OCI-LY3 (cell line): Measurements from ENCODE around the gene DPP6.
"Not testable (repeated sequence)": the region's sequence is repeated elsewhere in the genome, so short reads cannot be mapped to it uniquely, and the experiment has no call there.

Source experiments
- H2AFZ ChIP-seq: fragments of 200-600, 300-600 bp; shearing (Covaris generic); 2 replicates; pipeline ENCODE4 v1.6.0; 2014; ENCODE audit warnings: antibody characterized with exemption, low read depth, low read length
- H3K27ac ChIP-seq: fragments of 200-600, 300-600 bp; sonication (generic); 2 replicates; pipeline ENCODE4 v1.5.1; 2014; ENCODE audit warnings: mild to moderate bottlenecking, low read length, moderate library complexity, mixed read lengths
- H3K27me3 ChIP-seq: fragments of 200-600, 300-600 bp; sonication (generic); 2 replicates; pipeline ENCODE4 v1.6.1; 2014; ENCODE audit warnings: low read depth, low read length, mixed read lengths
- H3K36me3 ChIP-seq: fragments of 200-600, 300-600 bp; sonication (generic); replicated peaks from 2 replicates; pipeline ENCODE3; 2014; ENCODE audit warnings: low read depth, low read length, mixed read lengths
- H3K4me1 ChIP-seq: fragments of 300-600, 200-600 bp; sonication (generic); 2 replicates; pipeline ENCODE4 v1.6.1; 2014; ENCODE audit warnings: low read length, mixed read lengths
- H3K4me2 ChIP-seq: fragments of 200-600, 300-600 bp; sonication (generic); 2 replicates; pipeline ENCODE4 v1.6.1; 2014; ENCODE audit warnings: low read length, mixed read lengths
- H3K4me3 ChIP-seq: fragments of 300-600, 200-600 bp; sonication (generic); 2 replicates; pipeline ENCODE4 v1.5.1; 2014; ENCODE audit warnings: antibody characterized with exemption, mild to moderate bottlenecking, low read length, moderate library complexity
- H3K79me2 ChIP-seq: fragments of 300-600, 200-600 bp; shearing (Covaris generic); 2 replicates; pipeline ENCODE4 v1.6.1; 2014; ENCODE audit warnings: mild to moderate bottlenecking, low read length, mixed read lengths
- H3K9ac ChIP-seq: fragments of 300-600, 200-600 bp; shearing (Covaris generic); 2 replicates; pipeline ENCODE4 v1.6.0; 2014; ENCODE audit warnings: mild to moderate bottlenecking, low read length, moderate library complexity
- H3K9me3 ChIP-seq: fragments of 200-600, 300-600 bp; shearing (Covaris generic); 2 replicates; pipeline ENCODE4 v1.6.1; 2014; ENCODE audit warnings: low read length, mixed read lengths; ENCODE audit not compliant: insufficient read depth
- H4K20me1 ChIP-seq: fragments of 200-600, 300-600 bp; sonication (generic); 2 replicates; pipeline ENCODE4 v1.6.1; 2016; ENCODE audit warnings: low read length, mixed read lengths; ENCODE audit not compliant: insufficient read depth
- EZH2phosphoT487 ChIP-seq: fragments of 200-600 bp; shearing (Covaris generic); IDR thresholded peaks from 2 replicates; pipeline ENCODE4 v1.6.1; 2018; ENCODE audit warnings: antibody characterized with exemption, mixed run types, low read depth
- TF ChIP-seq, protein P1 (sequence below): fragments of 200-600, 300-600 bp; sonication (generic); IDR thresholded peaks from 2 replicates; pipeline ENCODE4 v1.5.1; 2014; ENCODE audit warnings: antibody characterized with exemption, low read length, low read depth

The DPP6 gene

DNA sequence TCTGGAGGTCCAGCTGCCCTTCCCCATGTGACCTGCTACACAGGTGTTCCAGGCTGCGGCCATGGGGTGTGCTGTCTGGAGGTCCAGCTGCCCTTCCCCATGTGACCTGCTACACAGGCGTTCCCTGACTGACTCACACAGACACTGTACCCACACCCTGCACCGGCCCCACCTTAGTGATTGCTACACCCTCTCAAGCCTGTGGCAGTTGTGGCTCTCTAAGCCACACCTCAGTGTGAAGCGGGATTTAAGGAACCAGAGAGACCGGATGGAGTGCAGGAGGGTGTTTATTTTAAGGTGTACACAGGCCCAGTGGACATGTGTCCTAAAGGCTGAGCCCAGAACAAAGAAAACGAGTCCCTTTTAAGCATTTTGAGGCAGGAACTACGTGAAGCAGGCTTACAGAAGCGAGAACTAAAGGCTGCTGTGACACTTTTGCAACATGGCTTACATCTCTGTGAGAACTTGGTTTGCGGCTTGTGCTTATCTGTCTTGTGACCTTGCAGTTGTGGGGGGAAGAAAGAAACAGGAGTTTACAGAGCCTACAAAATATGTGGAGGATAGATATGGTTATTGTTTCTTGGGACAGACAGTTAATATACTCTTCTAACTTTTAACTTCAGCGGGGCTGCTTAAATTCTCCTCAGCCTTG is 624.4 kb downstream of the DPP6 start:
- H3K4me1 ChIP-seq = no peaks in the 10 kb centered on the region
- no peak overlapping the region for H3K27ac ChIP-seq
- no peak overlapping the region for H2AFZ ChIP-seq
- H3K79me2 ChIP-seq = no peaks in the 10 kb centered on the region
- no peak overlapping the region for H3K9ac ChIP-seq
- H3K4me2 ChIP-seq = no peak overlapping the region
- no peaks in the 10 kb centered on the region for H3K9me3 ChIP-seq
- TF ChIP-seq, protein P1, sequence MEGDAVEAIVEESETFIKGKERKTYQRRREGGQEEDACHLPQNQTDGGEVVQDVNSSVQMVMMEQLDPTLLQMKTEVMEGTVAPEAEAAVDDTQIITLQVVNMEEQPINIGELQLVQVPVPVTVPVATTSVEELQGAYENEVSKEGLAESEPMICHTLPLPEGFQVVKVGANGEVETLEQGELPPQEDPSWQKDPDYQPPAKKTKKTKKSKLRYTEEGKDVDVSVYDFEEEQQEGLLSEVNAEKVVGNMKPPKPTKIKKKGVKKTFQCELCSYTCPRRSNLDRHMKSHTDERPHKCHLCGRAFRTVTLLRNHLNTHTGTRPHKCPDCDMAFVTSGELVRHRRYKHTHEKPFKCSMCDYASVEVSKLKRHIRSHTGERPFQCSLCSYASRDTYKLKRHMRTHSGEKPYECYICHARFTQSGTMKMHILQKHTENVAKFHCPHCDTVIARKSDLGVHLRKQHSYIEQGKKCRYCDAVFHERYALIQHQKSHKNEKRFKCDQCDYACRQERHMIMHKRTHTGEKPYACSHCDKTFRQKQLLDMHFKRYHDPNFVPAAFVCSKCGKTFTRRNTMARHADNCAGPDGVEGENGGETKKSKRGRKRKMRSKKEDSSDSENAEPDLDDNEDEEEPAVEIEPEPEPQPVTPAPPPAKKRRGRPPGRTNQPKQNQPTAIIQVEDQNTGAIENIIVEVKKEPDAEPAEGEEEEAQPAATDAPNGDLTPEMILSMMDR = no peak
- no peak for TF ChIP-seq EZH2phosphoT487
- H4K20me1 ChIP-seq = no peaks in the 10 kb centered on the region
- H3K36me3 ChIP-seq = no peaks in the 10 kb centered on the region
- no peaks in the 10 kb centered on the region for H3K27me3 ChIP-seq
- no peak overlapping the region for H3K4me3 ChIP-seq

DNA sequence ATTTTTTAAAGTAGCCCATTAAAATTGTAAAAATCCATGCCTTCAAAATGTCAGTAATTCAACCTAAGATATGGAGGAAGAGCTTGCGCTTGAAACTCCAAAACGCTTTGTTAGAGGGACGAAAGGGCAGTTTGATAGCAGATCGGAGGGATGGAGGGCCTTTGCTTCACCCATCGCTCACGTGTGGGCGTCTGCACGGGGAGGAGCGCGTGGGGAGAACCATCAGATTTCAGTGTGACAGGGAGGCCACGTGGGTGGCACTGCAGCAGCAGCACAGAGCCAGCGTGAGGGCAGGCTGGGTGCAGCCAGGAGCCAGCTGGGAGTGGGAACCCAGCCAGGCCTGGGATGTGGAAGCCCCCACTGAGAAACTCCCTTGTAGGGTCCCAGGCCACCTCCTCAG is 625.3 kb downstream of the DPP6 start:
- TF ChIP-seq EZH2phosphoT487 = no peak
- TF ChIP-seq, protein P1 = no peak
- Histone ChIP-seq H3K27ac (no peak overlapping the region), H3K4me3 (no peak overlapping the region), H3K9ac (no peak overlapping the region), H3K4me1 (no peaks in the 10 kb centered on the region), H4K20me1 (no peaks in the 10 kb centered on the region), H3K4me2 (no peak overlapping the region), H3K36me3 (no peaks in the 10 kb centered on the region), H3K27me3 (no peaks in the 10 kb centered on the region), H3K9me3 (no peaks in the 10 kb centered on the region), H3K79me2 (no peaks in the 10 kb centered on the region), H2AFZ (no peak overlapping the region)

GRCh38 chr7:154678001-154678550 is 625.9 kb downstream of the DPP6 start:
- not testable (repeated sequence) for H3K27me3 ChIP-seq, H3K9me3 ChIP-seq, H3K9ac ChIP-seq, H3K4me2 ChIP-seq, H3K27ac ChIP-seq, H2AFZ ChIP-seq, H3K36me3 ChIP-seq, H3K79me2 ChIP-seq, H3K4me1 ChIP-seq, H3K4me3 ChIP-seq, H4K20me1 ChIP-seq

DNA sequence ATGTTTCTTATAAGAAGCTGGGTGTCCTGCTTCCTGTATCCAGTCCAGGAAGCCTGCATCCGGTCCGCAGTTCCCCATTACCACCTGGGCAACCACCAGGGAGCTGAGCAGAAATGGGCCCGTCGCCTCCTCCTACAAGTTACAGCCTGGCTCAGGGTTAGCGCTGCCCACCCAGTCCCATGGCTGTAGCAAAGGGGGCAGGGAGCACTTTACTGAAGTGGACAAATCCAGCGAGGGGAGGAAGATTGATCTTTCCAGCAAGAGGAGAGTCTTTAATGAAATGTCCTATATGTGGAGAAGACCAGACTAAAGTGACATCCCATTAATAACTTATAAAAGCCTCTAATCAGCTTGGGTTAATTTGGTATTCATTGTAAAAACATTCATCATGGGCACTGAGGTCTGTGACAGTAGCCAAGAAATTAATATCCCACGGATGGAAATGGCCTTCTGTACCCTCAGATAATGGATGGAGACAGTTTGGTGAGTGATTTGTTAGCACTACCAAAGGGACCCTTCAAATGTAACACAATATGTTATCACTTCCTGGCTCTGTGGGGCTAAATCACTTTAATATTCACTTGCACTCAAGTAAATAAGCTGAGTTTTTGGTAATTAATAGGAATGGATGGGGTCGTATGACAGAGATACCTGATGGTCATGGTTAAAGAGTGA is 627.3 kb downstream of the DPP6 start:
- Histone ChIP-seq H3K79me2 (no peaks in the 10 kb centered on the region), H3K36me3 (no peaks in the 10 kb centered on the region), H3K27ac (no peak overlapping the region), H3K9me3 (no peaks in the 10 kb centered on the region), H4K20me1 (no peaks in the 10 kb centered on the region), H3K27me3 (no peaks in the 10 kb centered on the region), H3K4me3 (no peak overlapping the region), H3K9ac (no peak overlapping the region), H3K4me2 (no peak overlapping the region), H2AFZ (no peak overlapping the region), H3K4me1 (no peaks in the 10 kb centered on the region)
- no peak for TF ChIP-seq EZH2phosphoT487
- TF ChIP-seq, protein P1 = no peak
